Osteoblast (primary cell): Measurements from ENCODE around the gene ADAMTS9. TPM values are rescaled to one million over a fixed set of nuclear protein-coding genes. Genes with fewer than 3 reads are reported as not detected.

Source experiments
- DNase-seq: peaks from one replicate; pipeline ENCODE4 v3.0.0; 2011; ENCODE audit warnings: low spot score, mixed read lengths; ENCODE audit not compliant: insufficient read length; ENCODE audit errors: missing footprints
- H2AFZ ChIP-seq: 2 replicates; pipeline ENCODE4 v1.6.0; 2011; ENCODE audit warnings: mild to moderate bottlenecking, low read length
- H3K27ac ChIP-seq: 2 replicates; pipeline ENCODE4 v1.5.1; 2011; ENCODE audit warnings: mild to moderate bottlenecking, low read depth, low read length, moderate library complexity
- H3K27me3 ChIP-seq: 2 replicates; pipeline ENCODE4 v1.6.0; 2012; ENCODE audit warnings: mild to moderate bottlenecking, control low read depth, inconsistent platforms, low read length, moderate library complexity; ENCODE audit not compliant: insufficient read depth
- H3K36me3 ChIP-seq: 2 replicates; pipeline ENCODE4 v1.5.1; 2011; ENCODE audit warnings: mild to moderate bottlenecking, low read length, control low read depth, moderate library complexity; ENCODE audit not compliant: insufficient read depth
- H3K4me1 ChIP-seq: 2 replicates; pipeline ENCODE4 v1.5.1; 2011; ENCODE audit warnings: mild to moderate bottlenecking, low read length, control low read depth, moderate library complexity; ENCODE audit not compliant: insufficient read depth
- H3K4me2 ChIP-seq: 2 replicates; pipeline ENCODE4 v1.6.0; 2011; ENCODE audit warnings: mild to moderate bottlenecking, low read length; ENCODE audit not compliant: insufficient read depth
- H3K4me3 ChIP-seq: fragments of 200-600 bp; sonication (generic); 3 replicates; pipeline ENCODE4 v1.5.1; 2012; ENCODE audit warnings: mild to moderate bottlenecking, low read length, inconsistent platforms; ENCODE audit not compliant: insufficient read depth
- H3K79me2 ChIP-seq: 2 replicates; pipeline ENCODE4 v1.6.0; 2012; ENCODE audit warnings: mild to moderate bottlenecking, low read length, control low read depth, inconsistent platforms; ENCODE audit not compliant: insufficient read depth
- H3K9me3 ChIP-seq: 2 replicates; pipeline ENCODE4 v1.5.1; 2011; ENCODE audit warnings: low read depth, low read length, control low read depth
- H4K20me1 ChIP-seq: 2 replicates; pipeline ENCODE4 v1.6.0; 2012; ENCODE audit warnings: mild to moderate bottlenecking, low read length, control low read depth; ENCODE audit not compliant: insufficient read depth
- CTCF ChIP-seq: IDR thresholded peaks from 2 replicates; pipeline ENCODE4 v1.5.1; 2011; ENCODE audit warnings: mild to moderate bottlenecking, low read depth, low read length, moderate library complexity; ENCODE audit errors: extremely low read depth
- total RNA-seq: library from RNA; depleted of rRNA; stranded (reverse); fragments of >200 nt; gene quantifications from 2 replicates; pipeline ENCODE4 v1.2.3, GENCODE V29; 2012

Gene ADAMTS9
- total RNA-seq, 1 donor: 4.0 TPM

- H3K4me2 ChIP-seq: no peak overlapping the region
- no peaks in the 10 kb centered on the region for H3K79me2 ChIP-seq
- no peaks in the 10 kb centered on the region for H3K36me3 ChIP-seq
- H3K27me3 ChIP-seq: peaks cover 48% of the 10 kb centered on the region
- H3K27ac ChIP-seq: no peak overlapping the region
- H3K9me3 ChIP-seq: no peaks in the 10 kb centered on the region
- H2AFZ ChIP-seq: no peak overlapping the region
- H4K20me1 ChIP-seq: no peaks in the 10 kb centered on the region
- H3K4me1 ChIP-seq: no peaks in the 10 kb centered on the region
- DNase-seq: no peak
- H3K4me3 ChIP-seq: no peak overlapping the region
- TF ChIP-seq CTCF: no peak
These were observed 198.9 kb downstream of the ADAMTS9 start for GRCh38 chr3:64488939-64489338.

GRCh38 chr3:64484289-64484992 is 203.4 kb downstream of the ADAMTS9 start:
- Histone ChIP-seq H3K4me3 (no peak overlapping the region), H3K4me2 (no peak overlapping the region), H3K27me3 (peaks cover 11% of the 10 kb centered on the region), H4K20me1 (no peaks in the 10 kb centered on the region), H3K79me2 (no peaks in the 10 kb centered on the region), H3K9me3 (no peaks in the 10 kb centered on the region), H2AFZ (peak overlapping the region; percentile 28), H3K4me1 (no peaks in the 10 kb centered on the region), H3K27ac (no peak overlapping the region), H3K36me3 (no peaks in the 10 kb centered on the region)
- peak; percentile 92 for DNase-seq
- TF ChIP-seq CTCF: peak; percentile 95

GRCh38 chr3:64483467-64483866 is 204.3 kb downstream of the ADAMTS9 start:
- Histone ChIP-seq H3K27me3 (peaks cover 9% of the 10 kb centered on the region), H3K36me3 (no peaks in the 10 kb centered on the region), H3K27ac (no peak overlapping the region), H4K20me1 (no peaks in the 10 kb centered on the region), H3K9me3 (no peaks in the 10 kb centered on the region), H3K4me2 (no peak overlapping the region), H3K4me1 (no peaks in the 10 kb centered on the region), H3K79me2 (no peaks in the 10 kb centered on the region), H3K4me3 (no peak overlapping the region), H2AFZ (no peak overlapping the region)
- DNase-seq: no peak
- TF ChIP-seq CTCF: no peak

- no peak overlapping the region for H3K4me3 ChIP-seq
- peaks cover 50% of the 10 kb centered on the region for H3K27me3 ChIP-seq
- H3K27ac ChIP-seq: no peak overlapping the region
- TF ChIP-seq CTCF: peak; percentile 19
- no peaks in the 10 kb centered on the region for H3K4me1 ChIP-seq
- no peaks in the 10 kb centered on the region for H4K20me1 ChIP-seq
- no peak overlapping the region for H2AFZ ChIP-seq
- no peak overlapping the region for H3K4me2 ChIP-seq
- no peaks in the 10 kb centered on the region for H3K79me2 ChIP-seq
- H3K36me3 ChIP-seq: no peaks in the 10 kb centered on the region
- no peaks in the 10 kb centered on the region for H3K9me3 ChIP-seq
- no peak for DNase-seq
These were observed 212.8 kb downstream of the ADAMTS9 start for GRCh38 chr3:64475037-64475436.
